ENCODE data around the gene MPI. TPM values are rescaled to one million over a fixed set of nuclear protein-coding genes. Genes with fewer than 3 reads are reported as not detected.

Gene MPI
- total RNA-seq, 1 experiment from 2014 or later, result 57.5 TPM

DNA sequence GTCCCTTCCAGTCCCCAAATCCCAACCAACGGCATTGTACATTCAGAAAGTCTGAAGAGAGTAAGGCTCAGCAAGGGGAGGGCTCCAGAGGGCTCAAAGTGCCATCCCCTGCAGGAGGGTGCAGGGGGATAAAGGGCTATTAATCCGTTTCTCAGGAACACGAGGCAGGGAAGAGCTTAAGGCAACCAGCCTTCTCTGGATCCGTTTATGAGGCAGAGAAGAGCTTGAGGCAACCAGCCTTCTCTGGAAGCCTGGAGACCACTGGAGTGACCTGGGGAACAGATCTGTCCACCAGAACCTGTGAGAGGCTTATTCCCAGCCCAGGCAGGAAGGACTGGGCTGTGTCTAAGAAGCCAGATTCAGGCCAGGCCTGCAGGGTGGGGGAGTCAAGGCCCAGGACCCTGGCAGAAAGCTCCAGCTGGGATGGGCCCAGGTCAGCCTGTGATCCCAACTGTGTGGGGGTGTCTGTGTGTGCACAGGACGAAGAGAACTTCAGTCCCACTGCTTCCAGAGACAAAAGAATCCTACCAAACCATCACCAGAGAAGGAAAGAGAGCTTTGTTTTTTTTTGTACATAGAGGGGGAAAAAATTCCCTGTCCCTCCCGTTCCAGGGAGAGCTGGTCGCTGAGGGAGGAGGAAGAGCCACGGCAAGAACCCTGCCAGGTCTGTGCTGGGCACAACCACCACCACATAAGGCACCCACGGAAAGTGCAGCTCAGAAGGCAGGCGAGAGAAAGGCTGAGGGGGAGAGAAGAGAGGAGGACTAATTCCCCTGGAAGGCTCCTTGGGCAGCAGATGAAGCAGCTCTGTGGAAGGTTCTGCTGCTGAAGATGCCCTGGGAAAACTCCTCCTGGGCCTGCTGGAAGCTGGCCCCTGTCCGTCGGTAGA lies 45.3 kb upstream of the MPI start:
- Histone ChIP-seq H2BK12ac (ENCODE audit: insufficient read length, low read depth, low read length) (no peak overlapping the region), H2BK20ac (ENCODE audit: low read depth, low read length, poor library complexity, severe bottlenecking) (no peak overlapping the region), H3K56ac (ENCODE audit: insufficient read length, low read depth, low read length) (no peak overlapping the region), H4K91ac (ENCODE audit: insufficient read length, low read depth, low read length) (no peak overlapping the region), H3K27ac (ENCODE audit: insufficient read length, low read depth, low read length) (no peak overlapping the region), H3K14ac (ENCODE audit: insufficient read depth, low read length) (no peak overlapping the region; the same call in 1 of the 2 replicates), H3K9me3 (ENCODE audit: control insufficient read depth, low read depth, low read length) (no peaks in the 10 kb centered on the region), H2BK5ac (ENCODE audit: insufficient read length, low read length) (no peak overlapping the region), H4K8ac (replicated peaks; ENCODE audit: insufficient read length, low read depth, low read length) (no peak overlapping the region), H3K18ac (ENCODE audit: insufficient read length, low read depth, low read length) (no peak overlapping the region), H3T11ph (ENCODE audit: low read length) (no peak overlapping the region), H3K23me2 (ENCODE audit: insufficient read length, low read depth, low read length, poor library complexity, severe bottlenecking) (peaks cover 6% of the 10 kb centered on the region), H3K79me1 (ENCODE audit: insufficient read depth, low read depth, low read length, poor library complexity, severe bottlenecking) (no peaks in the 10 kb centered on the region), H2BK15ac (ENCODE audit: low read depth, low read length) (0 out of 2 replicates have a peak overlapping the region, but pooled peaks have one; percentile 29), H3K79me2 (ENCODE audit: insufficient read depth, low read length) (no peaks in the 10 kb centered on the region), H4K20me1 (ENCODE audit: control insufficient read depth, insufficient read depth, insufficient read length) (no peaks in the 10 kb centered on the region), H2BK120ac (ENCODE audit: low read depth, low read length, poor library complexity, severe bottlenecking) (no peak overlapping the region), H3K27me3 (ENCODE audit: insufficient read depth, low read length) (no peaks in the 10 kb centered on the region), H3K4me2 (ENCODE audit: insufficient read depth, insufficient read length, low read length) (no peak overlapping the region), H3K4me1 (ENCODE audit: insufficient read depth, low read length) (no peaks in the 10 kb centered on the region; the same call in 1 of the 2 replicates), H4K5ac (ENCODE audit: insufficient read length, low read depth, low read length) (no peak overlapping the region), H3K4ac (ENCODE audit: low read depth, low read length) (no peak overlapping the region), H2AFZ (ENCODE audit: low read length) (no peak overlapping the region), H2AK5ac (ENCODE audit: insufficient read length, low read length) (no peak overlapping the region), H3K23ac (ENCODE audit: insufficient read length, low read depth, low read length) (no peak overlapping the region), H3K9ac (ENCODE audit: extremely low read depth, insufficient read length, low read length) (no peak overlapping the region)
- peak overlapping the region in 2 of 3 experiments; percentile 29 to 89; a peak in 3 of 7 replicates for H3K27ac Mint-ChIP-seq
- no CpG with 5 or more reads among the region's 12 CpGs for WGBS (ENCODE audit: extremely low coverage, insufficient read length, low lambda C conversion rate)
- H3K36me3 Mint-ChIP-seq (ENCODE audit: insufficient read depth in 1 of 3, low read depth in 3 of 3), result peaks cover 10 to 50% (median 42%) of the 10 kb centered on the region in 3 experiments
- no peaks in the 10 kb centered on the region for H3K9me3 Mint-ChIP-seq
- H3K4me1 Mint-ChIP-seq, result peaks cover 20 to 35% of the 10 kb centered on the region in 2 experiments
- TF ChIP-seq, protein P1, sequence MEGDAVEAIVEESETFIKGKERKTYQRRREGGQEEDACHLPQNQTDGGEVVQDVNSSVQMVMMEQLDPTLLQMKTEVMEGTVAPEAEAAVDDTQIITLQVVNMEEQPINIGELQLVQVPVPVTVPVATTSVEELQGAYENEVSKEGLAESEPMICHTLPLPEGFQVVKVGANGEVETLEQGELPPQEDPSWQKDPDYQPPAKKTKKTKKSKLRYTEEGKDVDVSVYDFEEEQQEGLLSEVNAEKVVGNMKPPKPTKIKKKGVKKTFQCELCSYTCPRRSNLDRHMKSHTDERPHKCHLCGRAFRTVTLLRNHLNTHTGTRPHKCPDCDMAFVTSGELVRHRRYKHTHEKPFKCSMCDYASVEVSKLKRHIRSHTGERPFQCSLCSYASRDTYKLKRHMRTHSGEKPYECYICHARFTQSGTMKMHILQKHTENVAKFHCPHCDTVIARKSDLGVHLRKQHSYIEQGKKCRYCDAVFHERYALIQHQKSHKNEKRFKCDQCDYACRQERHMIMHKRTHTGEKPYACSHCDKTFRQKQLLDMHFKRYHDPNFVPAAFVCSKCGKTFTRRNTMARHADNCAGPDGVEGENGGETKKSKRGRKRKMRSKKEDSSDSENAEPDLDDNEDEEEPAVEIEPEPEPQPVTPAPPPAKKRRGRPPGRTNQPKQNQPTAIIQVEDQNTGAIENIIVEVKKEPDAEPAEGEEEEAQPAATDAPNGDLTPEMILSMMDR (conservative IDR thresholded peaks at IDR 0.05), result no peak
- H3K4me3 Mint-ChIP-seq, result peak overlapping the region in 1 of 2 experiments; percentile 46; a peak in 1 of 5 replicates
- DNase-seq, result no peak
- no peaks in the 10 kb centered on the region for H3K27me3 Mint-ChIP-seq (ENCODE audit: low read depth)
